CD4-positive, alpha-beta T cell (primary cell): Measurements from ENCODE around the gene CNNM1. TPM values are rescaled to one million over a fixed set of nuclear protein-coding genes. Genes with fewer than 3 reads are reported as not detected.

Experiments used
- ATAC-seq: fragments of 200-7000 bp; cut with Tn5 transposase; one replicate; pipeline ENCODE4 v1.10.0; 2022; ENCODE audit warnings: mild to moderate bottlenecking; ENCODE audit not compliant: poor library complexity
- CTCF ChIA-PET: fragments of 350-600 bp; sonication (Branson Sonifier 250); formaldehyde crosslinking; loops from one replicate; lab custom pipeline; 2021; ENCODE audit warnings: antibody characterized with exemption, inconsistent platforms; lab: Charles Lee
- POLR2A ChIA-PET: fragments of 350-600 bp; sonication (Branson Sonifier 250); formaldehyde crosslinking; loops from one replicate; lab custom pipeline; 2021; ENCODE audit warnings: antibody characterized with exemption, inconsistent platforms; lab: Charles Lee
- DNase-seq, 14 experiments: peaks; one replicate each; pipeline ENCODE4 v3.0.0-alpha.2; 2013 to 2020; ENCODE audit warnings: mixed read lengths in 2 of 14
- H3K27ac ChIP-seq, 2 donors: one replicate each; pipeline versions ENCODE4 v1.5.1 to v1.7.0; 2013; ENCODE audit warnings: low read length in 2 of 2, low read depth in 1 of 2, mild to moderate bottlenecking in 1 of 2
- H3K27me3 ChIP-seq, 2 experiments: 1 replicate in 1 of 2; 2 replicates in 1 of 2; pipeline versions ENCODE4 v1.6.1 to v1.7.0; 2013; ENCODE audit warnings: low read length in 2 of 2, control low read depth in 1 of 2, mild to moderate bottlenecking in 1 of 2, moderate library complexity in 1 of 2; ENCODE audit not compliant: insufficient read depth in 2 of 2, control insufficient read depth in 1 of 2
- H3K36me3 ChIP-seq: one replicate; pipeline ENCODE4 v1.6.1; 2013; ENCODE audit warnings: low read length, control low read depth; ENCODE audit not compliant: insufficient read depth
- H3K4me1 ChIP-seq: one replicate; pipeline ENCODE4 v1.6.1; 2013; ENCODE audit warnings: low read length, control low read depth; ENCODE audit not compliant: insufficient read depth
- H3K4me3 ChIP-seq: one replicate; pipeline ENCODE4 v1.5.1; 2013; ENCODE audit warnings: mild to moderate bottlenecking, low read length, moderate library complexity
- H3K9me3 ChIP-seq, 2 experiments: 1 replicate in 1 of 2; 2 replicates in 1 of 2; pipeline versions ENCODE4 v1.6.1 to v1.7.0; 2013; ENCODE audit warnings: low read length in 2 of 2, mild to moderate bottlenecking in 2 of 2, control low read depth in 1 of 2, moderate library complexity in 1 of 2; ENCODE audit not compliant: control insufficient read depth in 1 of 2, insufficient read depth in 1 of 2
- H3K27ac Mint-ChIP-seq: one replicate; pipeline ENCODE4 v1.8.0; 2020; ENCODE audit warnings: mixed read lengths
- H3K27me3 Mint-ChIP-seq: one replicate; pipeline ENCODE4 v1.8.0; 2021; ENCODE audit warnings: mixed read lengths
- H3K36me3 Mint-ChIP-seq: one replicate; pipeline ENCODE4 v1.8.0; 2021; ENCODE audit warnings: low read depth, mixed read lengths
- H3K4me1 Mint-ChIP-seq: one replicate; pipeline ENCODE4 v1.8.0; 2021; ENCODE audit warnings: low read depth, mixed read lengths
- H3K4me3 Mint-ChIP-seq: one replicate; pipeline ENCODE4 v1.8.0; 2020; ENCODE audit warnings: mild to moderate bottlenecking, mixed read lengths
- H3K9me3 Mint-ChIP-seq: one replicate; pipeline ENCODE4 v1.8.0; 2020; ENCODE audit warnings: mixed read lengths
- CTCF ChIP-seq: fragments of 200-600 bp; IDR thresholded peaks from one replicate; pipeline ENCODE4 v1.8.0; 2022; ENCODE audit warnings: antibody characterized with exemption, mild to moderate bottlenecking
- intact Hi-C, 2 experiments: fragments of 100-400 bp; cut with DNase I in 1 of 2; cut with micrococcal nuclease in 1 of 2; formaldehyde crosslinking; loops; one replicate each; pipeline versions ENCODE4 v1.15.1 to v1.9.0; 2023 to 2025; cut with DNase I, micrococcal nuclease
- total RNA-seq, 174 experiments: library from RNA in 2 of 174; stranded (reverse) in 2 of 174; gene quantifications; one replicate each; pipeline ENCODE4 v1.2.3 and lab custom pipeline; 2021 to 2026

Gene CNNM1
- total RNA-seq, 2 experiments from 2014 or later = 0.16 to 0.17 TPM

GRCh38 chr10:99365736-99366135, 36.6 kb downstream of the CNNM1 start:
- ATAC-seq = no peak
- Mint-ChIP-seq H3K27me3 (peaks cover 13% of the 10 kb centered on the region), H3K4me3 (no peak overlapping the region), H3K4me1 (no peaks in the 10 kb centered on the region), H3K9me3 (no peaks in the 10 kb centered on the region), H3K27ac (no peak overlapping the region), H3K36me3 (no peaks in the 10 kb centered on the region)
- CTCF ChIA-PET = no interaction called here
- intact Hi-C loops = no loop called here
- Histone ChIP-seq H3K36me3 (no peaks in the 10 kb centered on the region), H3K27ac (no peak overlapping the region), H3K4me1 (no peaks in the 10 kb centered on the region), H3K27me3 (peaks cover 3 to 11% of the 10 kb centered on the region in 2 experiments), H3K4me3 (no peak overlapping the region), H3K9me3 (no peaks in the 10 kb centered on the region)
- TF ChIP-seq CTCF = no peak
- POLR2A ChIA-PET = no interaction called here
- no peak for DNase-seq

- ATAC-seq (no peak), DNase-seq (no peak)
- Histone ChIP-seq H3K27ac (no peak overlapping the region), H3K27me3 (peaks cover 3 to 11% of the 10 kb centered on the region in 2 experiments), H3K4me1 (no peaks in the 10 kb centered on the region), H3K9me3 (no peaks in the 10 kb centered on the region), H3K36me3 (no peaks in the 10 kb centered on the region), H3K4me3 (no peak overlapping the region)
- POLR2A ChIA-PET = no interaction called here
- Mint-ChIP-seq H3K4me3 (no peak overlapping the region), H3K4me1 (peaks cover 6% of the 10 kb centered on the region), H3K9me3 (no peaks in the 10 kb centered on the region), H3K27me3 (peaks cover 20% of the 10 kb centered on the region), H3K36me3 (no peaks in the 10 kb centered on the region), H3K27ac (no peak overlapping the region)
- CTCF ChIA-PET = no interaction called here
- TF ChIP-seq CTCF = no peak
- intact Hi-C loops = no loop called here
Measured at GRCh38 chr10:99366666-99367065, 37.5 kb downstream of the CNNM1 start.

GRCh38 chr10:99368646-99369045, 39.5 kb downstream of the CNNM1 start:
- no peaks in the 10 kb centered on the region for H3K36me3 ChIP-seq
- H3K4me3 ChIP-seq = no peak overlapping the region
- no peaks in the 10 kb centered on the region for H3K4me1 ChIP-seq
- H3K27me3 ChIP-seq = peaks cover 5 to 11% of the 10 kb centered on the region in 2 experiments
- H3K9me3 Mint-ChIP-seq = no peaks in the 10 kb centered on the region
- no peak overlapping the region for H3K27ac ChIP-seq
- ChIA-PET CTCF (no interaction called here), POLR2A (no interaction called here)
- H3K4me3 Mint-ChIP-seq = no peak overlapping the region
- ATAC-seq (no peak), DNase-seq (no peak)
- H3K27me3 Mint-ChIP-seq = peaks cover 30% of the 10 kb centered on the region
- no peaks in the 10 kb centered on the region for H3K36me3 Mint-ChIP-seq
- no peak for TF ChIP-seq CTCF
- peaks cover 6% of the 10 kb centered on the region for H3K4me1 Mint-ChIP-seq
- no peak overlapping the region for H3K27ac Mint-ChIP-seq
- intact Hi-C loops = no loop called here
- H3K9me3 ChIP-seq = no peaks in the 10 kb centered on the region
